ENCODE data around the gene RAB11FIP2.
"Not testable (repeated sequence)": the region's sequence is repeated elsewhere in the genome, so short reads cannot be mapped to it uniquely, and the experiment has no call there.

Gene RAB11FIP2

GRCh38 chr10:118072840-118073239 is 26.1 kb upstream of the RAB11FIP2 start:
- Histone ChIP-seq H3K79me2 (no peaks in the 10 kb centered on the region), H2AFZ (no peak overlapping the region), H3K9ac (no peak overlapping the region), H3K4me3 (ENCODE audit: low read depth, low read length) (no peak overlapping the region), H3K4me2 (ENCODE audit: low read length) (no peak overlapping the region), H3K27ac (no peak overlapping the region), H3K9me3 (ENCODE audit: control insufficient read depth, low read length) (no peaks in the 10 kb centered on the region), H3K27me3 (ENCODE audit: control insufficient read depth, insufficient read depth, low read length) (no peaks in the 10 kb centered on the region), H3K4me1 (no peaks in the 10 kb centered on the region), H3K36me3 (ENCODE audit: control insufficient read depth, insufficient read depth, low read length) (no peaks in the 10 kb centered on the region)
- TF ChIP-seq, protein P1, sequence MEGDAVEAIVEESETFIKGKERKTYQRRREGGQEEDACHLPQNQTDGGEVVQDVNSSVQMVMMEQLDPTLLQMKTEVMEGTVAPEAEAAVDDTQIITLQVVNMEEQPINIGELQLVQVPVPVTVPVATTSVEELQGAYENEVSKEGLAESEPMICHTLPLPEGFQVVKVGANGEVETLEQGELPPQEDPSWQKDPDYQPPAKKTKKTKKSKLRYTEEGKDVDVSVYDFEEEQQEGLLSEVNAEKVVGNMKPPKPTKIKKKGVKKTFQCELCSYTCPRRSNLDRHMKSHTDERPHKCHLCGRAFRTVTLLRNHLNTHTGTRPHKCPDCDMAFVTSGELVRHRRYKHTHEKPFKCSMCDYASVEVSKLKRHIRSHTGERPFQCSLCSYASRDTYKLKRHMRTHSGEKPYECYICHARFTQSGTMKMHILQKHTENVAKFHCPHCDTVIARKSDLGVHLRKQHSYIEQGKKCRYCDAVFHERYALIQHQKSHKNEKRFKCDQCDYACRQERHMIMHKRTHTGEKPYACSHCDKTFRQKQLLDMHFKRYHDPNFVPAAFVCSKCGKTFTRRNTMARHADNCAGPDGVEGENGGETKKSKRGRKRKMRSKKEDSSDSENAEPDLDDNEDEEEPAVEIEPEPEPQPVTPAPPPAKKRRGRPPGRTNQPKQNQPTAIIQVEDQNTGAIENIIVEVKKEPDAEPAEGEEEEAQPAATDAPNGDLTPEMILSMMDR (IDR thresholded peaks at IDR 0.05) = no peak

DNA sequence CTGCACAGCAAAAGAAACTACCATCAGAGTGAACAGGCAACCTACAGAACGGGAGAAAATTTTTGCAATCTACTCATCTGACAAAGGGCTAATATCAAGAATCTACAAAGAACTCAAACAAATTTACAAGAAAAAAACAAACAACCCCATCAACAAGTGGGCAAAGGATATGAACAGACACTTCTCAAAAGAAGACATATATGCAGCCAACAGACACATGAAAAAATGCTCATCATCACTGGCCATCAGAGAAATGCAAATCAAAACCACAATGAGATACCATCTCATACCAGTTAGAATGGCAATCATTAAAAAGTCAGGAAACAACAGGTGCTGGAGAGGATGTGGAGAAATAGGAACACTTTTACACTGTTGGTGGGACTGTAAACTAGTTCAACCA is 20.6 kb upstream of the RAB11FIP2 start:
- H3K4me2 ChIP-seq (ENCODE audit: low read length); H3K27ac ChIP-seq; H3K4me1 ChIP-seq; H3K9me3 ChIP-seq (ENCODE audit: control insufficient read depth, low read length); H3K36me3 ChIP-seq (ENCODE audit: control insufficient read depth, insufficient read depth, low read length); H3K27me3 ChIP-seq (ENCODE audit: control insufficient read depth, insufficient read depth, low read length); H3K4me3 ChIP-seq (ENCODE audit: low read depth, low read length); H3K79me2 ChIP-seq; H3K9ac ChIP-seq; H2AFZ ChIP-seq: not testable (repeated sequence)

- Histone ChIP-seq H3K4me2 (ENCODE audit: low read length) (peak overlapping the region; percentile 34), H3K36me3 (ENCODE audit: control insufficient read depth, insufficient read depth, low read length) (no peaks in the 10 kb centered on the region), H3K9ac (no peak overlapping the region), H2AFZ (peak overlapping the region; percentile 16), H3K4me1 (peaks cover 3% of the 10 kb centered on the region), H3K4me3 (ENCODE audit: low read depth, low read length) (no peak overlapping the region), H3K27me3 (ENCODE audit: control insufficient read depth, insufficient read depth, low read length) (no peaks in the 10 kb centered on the region), H3K79me2 (no peaks in the 10 kb centered on the region), H3K27ac (no peak overlapping the region), H3K9me3 (ENCODE audit: control insufficient read depth, low read length) (no peaks in the 10 kb centered on the region)
- TF ChIP-seq, protein P1 (IDR thresholded peaks at IDR 0.05) = no peak
Observed at GRCh38 chr10:118062798-118063238, 16.1 kb upstream of the RAB11FIP2 start.

- Histone ChIP-seq H3K4me1 (peaks cover 11% of the 10 kb centered on the region), H3K36me3 (ENCODE audit: control insufficient read depth, insufficient read depth, low read length) (no peaks in the 10 kb centered on the region), H3K79me2 (no peaks in the 10 kb centered on the region), H3K27ac (no peak overlapping the region), H3K9ac (no peak overlapping the region), H3K9me3 (ENCODE audit: control insufficient read depth, low read length) (no peaks in the 10 kb centered on the region), H2AFZ (no peak overlapping the region), H3K27me3 (ENCODE audit: control insufficient read depth, insufficient read depth, low read length) (no peaks in the 10 kb centered on the region), H3K4me2 (ENCODE audit: low read length) (no peak overlapping the region), H3K4me3 (ENCODE audit: low read depth, low read length) (no peak overlapping the region)
- TF ChIP-seq, protein P1 (IDR thresholded peaks at IDR 0.05) = no peak
Observed at GRCh38 chr10:118058371-118058770, 11.6 kb upstream of the RAB11FIP2 start.

GRCh38 chr10:118057361-118057760 is 10.6 kb upstream of the RAB11FIP2 start:
- Histone ChIP-seq H3K4me2 (ENCODE audit: low read length) (no peak overlapping the region), H3K4me3 (ENCODE audit: low read depth, low read length) (no peak overlapping the region), H2AFZ (no peak overlapping the region), H3K4me1 (peaks cover 8% of the 10 kb centered on the region), H3K36me3 (ENCODE audit: control insufficient read depth, insufficient read depth, low read length) (no peaks in the 10 kb centered on the region), H3K9ac (no peak overlapping the region), H3K27me3 (ENCODE audit: control insufficient read depth, insufficient read depth, low read length) (no peaks in the 10 kb centered on the region), H3K27ac (no peak overlapping the region), H3K9me3 (ENCODE audit: control insufficient read depth, low read length) (no peaks in the 10 kb centered on the region), H3K79me2 (no peaks in the 10 kb centered on the region)
- TF ChIP-seq, protein P1 (IDR thresholded peaks at IDR 0.05) = no peak

Measured in parathyroid adenoma (tissue), 2 donors.